Loucy (cell line): ENCODE data around the gene PPP1R15B.

Experiments
- CTCF ChIP-seq: fragments of 200-600 bp; sonication (generic); conservative IDR thresholded peaks from 2 replicates; pipeline ENCODE4 v1.5.1; 2014; ENCODE audit warnings: mild to moderate bottlenecking, antibody characterized with exemption, low read length
- EZH2phosphoT487 ChIP-seq: fragments of 200-600 bp; IDR thresholded peaks from 2 replicates; pipeline ENCODE4 v1.6.1; 2018; ENCODE audit warnings: antibody characterized with exemption, mild to moderate bottlenecking, moderate library complexity, borderline replicate concordance

- no peak for TF ChIP-seq CTCF
- no peak for TF ChIP-seq EZH2phosphoT487
Measured at GRCh38 chr1:204426474-204426873, 14.9 kb upstream of the PPP1R15B start.
